Small intestine (tissue), 7 donors: Measurements from ENCODE around the gene SH3RF2. TPM values are rescaled to one million over a fixed set of nuclear protein-coding genes. Genes with fewer than 3 reads are reported as not detected.
"Not testable (repeated sequence)": the region's sequence is repeated elsewhere in the genome, so short reads cannot be mapped to it uniquely, and the experiment has no call there.

Source experiments
- DNase-seq, 2 donors: peaks; one replicate each; pipeline versions ENCODE4 v3.0.0 to v3.0.0-alpha.2; 2013
- FAIRE-seq: peaks from 2 replicates; lab custom pipeline; 2012; peaks lifted over from hg19 to GRCh38; lab: Jason Lieb, UNC
- H3K27ac ChIP-seq, 3 donors: one replicate each; pipeline ENCODE4 v1.5.1; 2013; ENCODE audit warnings: low read length in 2 of 3, mild to moderate bottlenecking in 2 of 3, control low read depth in 1 of 3, inconsistent platforms in 1 of 3, low read depth in 1 of 3, moderate library complexity in 1 of 3
- H3K27me3 ChIP-seq, 3 donors: one replicate each; pipeline ENCODE4 v1.6.1; 2013; ENCODE audit warnings: low read length in 3 of 3, inconsistent platforms in 1 of 3; ENCODE audit not compliant: control insufficient read depth in 3 of 3, insufficient read depth in 3 of 3
- H3K36me3 ChIP-seq, 3 donors: one replicate each; pipeline ENCODE4 v1.6.1; 2013; ENCODE audit warnings: low read length in 3 of 3, inconsistent platforms in 1 of 3, low read depth in 1 of 3, mild to moderate bottlenecking in 1 of 3, moderate library complexity in 1 of 3; ENCODE audit not compliant: control insufficient read depth in 3 of 3, insufficient read depth in 2 of 3
- H3K4me1 ChIP-seq, 3 donors: one replicate each; pipeline ENCODE4 v1.6.1; 2013; ENCODE audit warnings: low read length in 2 of 3, inconsistent platforms in 1 of 3, low read depth in 1 of 3, mild to moderate bottlenecking in 1 of 3, moderate library complexity in 1 of 3; ENCODE audit not compliant: control insufficient read depth in 3 of 3, insufficient read depth in 2 of 3
- H3K4me3 ChIP-seq, 3 donors: one replicate each; pipeline ENCODE4 v1.5.1; 2013; ENCODE audit warnings: low read length in 3 of 3, control low read depth in 1 of 3, inconsistent platforms in 1 of 3, low read depth in 1 of 3, mild to moderate bottlenecking in 1 of 3, moderate library complexity in 1 of 3
- H3K9me3 ChIP-seq, 2 donors: one replicate each; pipeline ENCODE4 v1.6.1; 2013; ENCODE audit warnings: low read depth in 1 of 2, low read length in 1 of 2; ENCODE audit not compliant: control insufficient read depth in 2 of 2, insufficient read depth in 1 of 2
- WGBS, 3 donors: extraction: QIAGEN DNeasy Blood & Tissue Kit; methylation state at CpG; one replicate each; pipeline ENCODE4 v1.1.7; 2013; 5-methylcytosine and 5-hydroxymethylcytosine counted together
- polyA plus RNA-seq, 4 donors: library from polyadenylated mRNA; stranded (reverse) in 3 of 4; unstranded in 1 of 4; fragments of 200-250 nt in 3 of 4; fragments of 120-200 nt in 1 of 4; gene quantifications; one replicate each; pipeline versions ENCODE4 v1.2.1 to v1.2.3, GENCODE V29; 2013
- donor health status: healthy with polysubstance abuse.
- donor health status: control.
- donor health status: control.
- donor health status: Bipolar disorder and iron deficiency.
- donor health status: healthy.

Gene SH3RF2
- polyA plus RNA-seq, 4 donors = 14.3 to 44.0 (median 24.3) TPM

- H3K36me3 ChIP-seq = peaks cover 0 to 16% (median 0%) of the 10 kb centered on the region in 3 donors
- no peak for FAIRE-seq
Measured at GRCh38 chr5:145960166-145960565, 23.8 kb downstream of the SH3RF2 start.

GRCh38 chr5:145960848-145961600 lies 24.6 kb downstream of the SH3RF2 start:
- DNase-seq = no peak
- no peak overlapping the region for H3K27ac ChIP-seq
- H3K9me3 ChIP-seq = no peaks in the 10 kb centered on the region
- H3K4me3 ChIP-seq = no peak overlapping the region
- peaks cover 0 to 22% (median 4%) of the 10 kb centered on the region in 3 donors for H3K4me1 ChIP-seq
- H3K27me3 ChIP-seq = no peaks in the 10 kb centered on the region
- 44 to 54% (median 45%) methylated on average over 4 of the region's 4 CpGs for WGBS, 3 donors
- FAIRE-seq = no peak
- H3K36me3 ChIP-seq = peaks cover 0 to 16% (median 0%) of the 10 kb centered on the region in 3 donors

More at GRCh38 chr5:145960166-145960565, 23.8 kb downstream of the SH3RF2 start:
- Histone ChIP-seq H3K27me3 (no peaks in the 10 kb centered on the region), H3K4me3 (no peak overlapping the region), H3K27ac (no peak overlapping the region), H3K9me3 (no peaks in the 10 kb centered on the region), H3K4me1 (peaks cover 0 to 22% (median 2%) of the 10 kb centered on the region in 3 donors)
- 53 to 85% (median 66%) methylated on average over 1 of the region's 1 CpG for WGBS, 3 donors
- no peak for DNase-seq

- FAIRE-seq (no peak), DNase-seq (no peak)
Measured at GRCh38 chr5:145962001-145962400, 25.6 kb downstream of the SH3RF2 start.

GRCh38 chr5:145964008-145964407 lies 27.6 kb downstream of the SH3RF2 start:
- not testable (repeated sequence) for H3K9me3 ChIP-seq, FAIRE-seq, H3K4me3 ChIP-seq, H3K27ac ChIP-seq, H3K4me1 ChIP-seq, DNase-seq, H3K27me3 ChIP-seq
- WGBS, 3 donors = 94 to 98% (median 95%) methylated on average over 9 of the region's 9 CpGs
- H3K36me3 ChIP-seq = peaks cover 0 to 19% (median 0%) of the 10 kb centered on the region in 3 donors

More at GRCh38 chr5:145962001-145962400, 25.6 kb downstream of the SH3RF2 start:
- Histone ChIP-seq H3K9me3 (no peaks in the 10 kb centered on the region), H3K4me3 (no peak overlapping the region), H3K27me3 (no peaks in the 10 kb centered on the region), H3K4me1 (peaks cover 0 to 22% (median 4%) of the 10 kb centered on the region in 3 donors), H3K27ac (no peak overlapping the region), H3K36me3 (peaks cover 0 to 16% (median 0%) of the 10 kb centered on the region in 3 donors)
- WGBS, 3 donors = 73 to 88% (median 83%) methylated on average over 2 of the region's 2 CpGs

GRCh38 chr5:145965804-145966203 lies 29.4 kb downstream of the SH3RF2 start:
- Histone ChIP-seq H3K4me3 (no peak overlapping the region), H3K27ac (no peak overlapping the region), H3K36me3 (peaks cover 0 to 19% (median 0%) of the 10 kb centered on the region in 3 donors), H3K4me1 (peaks cover 0 to 2% (median 0%) of the 10 kb centered on the region in 3 donors), H3K9me3 (no peaks in the 10 kb centered on the region), H3K27me3 (no peaks in the 10 kb centered on the region)
- DNase-seq (no peak), FAIRE-seq (no peak)
- WGBS, 3 donors = 47 to 69% (median 64%) methylated on average over 4 of the region's 4 CpGs

- WGBS, 3 donors = 89 to 93% (median 89%) methylated on average over 2 of the region's 2 CpGs
- DNase-seq (no peak), FAIRE-seq (no peak)
- no peaks in the 10 kb centered on the region for H3K27me3 ChIP-seq
- peaks cover 0 to 2% (median under 1%) of the 10 kb centered on the region in 3 donors for H3K4me1 ChIP-seq
- no peaks in the 10 kb centered on the region for H3K9me3 ChIP-seq
- H3K36me3 ChIP-seq = peaks cover 0 to 18% (median 0%) of the 10 kb centered on the region in 3 donors
- H3K27ac ChIP-seq = no peak overlapping the region
- no peak overlapping the region for H3K4me3 ChIP-seq
Measured at GRCh38 chr5:145967296-145967695, 30.9 kb downstream of the SH3RF2 start.

- no peak overlapping the region for H3K27ac ChIP-seq
- no peak for FAIRE-seq
- H3K27me3 ChIP-seq = no peaks in the 10 kb centered on the region
- H3K9me3 ChIP-seq = peaks cover 0 to 5% of the 10 kb centered on the region in 2 donors
- WGBS, 3 donors = 53 to 60% (median 60%) methylated on average over 4 of the region's 4 CpGs
- no peak for DNase-seq
- peaks cover 0 to 9% (median 2%) of the 10 kb centered on the region in 3 donors for H3K4me1 ChIP-seq
- no peak overlapping the region for H3K4me3 ChIP-seq
- H3K36me3 ChIP-seq = peaks cover 0 to 18% (median 0%) of the 10 kb centered on the region in 3 donors
Measured at GRCh38 chr5:145968970-145969713, 32.8 kb downstream of the SH3RF2 start.

GRCh38 chr5:145969714-145970092 lies 33.3 kb downstream of the SH3RF2 start:
- no peak overlapping the region for H3K4me3 ChIP-seq
- peaks cover 0 to 6% of the 10 kb centered on the region in 2 donors for H3K9me3 ChIP-seq
- peaks cover 0 to 13% (median 0%) of the 10 kb centered on the region in 3 donors for H3K36me3 ChIP-seq
- no peak for DNase-seq
- no peak overlapping the region for H3K27ac ChIP-seq
- H3K4me1 ChIP-seq = peaks cover 0 to 9% (median 2%) of the 10 kb centered on the region in 3 donors
- H3K27me3 ChIP-seq = no peaks in the 10 kb centered on the region
- FAIRE-seq = no peak
- 88 to 100% (median 95%) methylated on average over 2 of the region's 2 CpGs for WGBS, 3 donors
